ENCODE results near the gene SAMMSON. TPM values are rescaled to one million over a fixed set of nuclear protein-coding genes. Genes with fewer than 3 reads are reported as not detected.

SAMMSON gene
- polyA plus RNA-seq, 4 donors: 0.25 TPM; not detected in 3

DNA sequence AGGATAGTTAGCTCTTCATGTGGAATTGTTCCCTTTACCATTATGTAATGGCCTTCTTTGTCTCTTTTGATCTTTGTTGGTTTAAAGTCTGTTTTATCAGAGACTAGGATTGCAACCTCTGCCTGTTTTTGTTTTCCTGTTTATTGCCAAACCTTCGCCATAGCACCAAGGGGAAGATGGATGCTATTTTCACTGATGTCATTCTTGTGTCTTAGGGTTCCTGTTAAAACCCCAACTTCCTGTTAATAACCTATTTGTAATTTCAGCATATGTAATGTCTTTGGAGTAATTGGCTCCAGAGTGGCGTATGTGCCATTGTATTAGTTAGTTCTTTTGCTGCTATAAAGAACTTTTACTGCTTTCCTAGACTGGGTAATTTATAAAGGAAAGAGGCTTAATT, 10.8 kb downstream of the SAMMSON start:
- no peak for DNase-seq (ENCODE audit: low read depth in 4 of 4, low spot score in 2 of 4)

DNA sequence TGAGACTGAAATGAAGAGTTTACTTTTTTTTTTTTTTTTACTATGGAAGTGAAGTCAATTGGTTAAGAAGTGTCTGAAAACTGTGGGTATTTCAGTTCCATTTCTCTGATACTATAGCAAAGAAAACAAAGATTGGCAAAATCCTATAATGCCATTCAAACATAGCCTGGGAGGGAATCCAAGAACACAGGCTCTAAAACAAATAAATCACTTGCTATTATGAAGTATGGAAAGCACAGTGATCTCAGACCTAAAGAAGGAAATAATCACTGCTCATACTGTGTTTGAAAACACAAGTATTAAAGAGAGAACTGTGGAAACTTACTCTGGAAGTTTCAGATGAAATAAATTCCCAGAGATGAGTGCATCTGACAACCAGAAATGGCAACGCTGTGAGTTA, 12.0 kb downstream of the SAMMSON start:
- no peak for DNase-seq (ENCODE audit: low read depth in 4 of 4, low spot score in 2 of 4)

GRCh38 chr3:70020906-70021660, 21.6 kb downstream of the SAMMSON start:
- no peak for DNase-seq (ENCODE audit: low read depth in 4 of 4, low spot score in 2 of 4)

DNA sequence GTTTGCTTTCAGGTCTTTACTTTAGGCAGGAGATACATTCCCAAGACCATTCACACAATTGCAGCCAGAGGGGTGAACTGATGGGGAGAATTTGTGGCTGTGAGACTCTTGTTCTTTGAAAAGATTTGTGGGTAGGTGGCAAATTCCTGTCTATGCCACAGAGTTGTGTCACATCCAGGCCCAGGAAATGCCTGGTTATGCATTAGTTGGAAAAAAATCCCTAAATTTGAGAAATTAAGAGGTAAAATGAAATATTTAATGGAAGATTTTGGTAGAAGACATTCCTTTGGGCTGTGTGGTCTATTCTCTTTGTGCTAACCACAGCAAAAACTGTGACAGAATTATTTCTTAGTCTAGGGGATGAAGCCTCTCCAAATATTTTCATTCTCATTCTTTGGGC, 28.8 kb downstream of the SAMMSON start:
- DNase-seq (ENCODE audit: low read depth in 4 of 4, low spot score in 2 of 4): no peak

DNA sequence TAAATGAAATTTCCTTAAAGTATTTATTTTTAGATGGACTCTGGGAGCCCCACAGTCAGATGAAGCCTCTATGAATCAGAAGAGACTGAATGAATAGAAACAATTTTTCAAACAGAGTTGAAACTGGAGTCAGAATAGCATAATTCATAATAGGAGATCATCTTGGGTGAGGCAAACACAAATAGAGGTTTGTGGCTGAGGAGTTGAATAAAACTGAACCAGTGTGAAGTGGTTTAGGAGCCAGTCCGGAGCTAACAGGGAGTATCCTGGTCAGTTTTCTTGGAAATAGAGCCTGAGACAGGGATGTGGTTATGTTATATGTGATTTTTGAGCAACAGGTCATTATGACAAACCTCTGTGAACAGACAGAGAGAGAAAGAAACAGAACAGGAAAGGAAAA, 39.2 kb downstream of the SAMMSON start:
- DNase-seq (ENCODE audit: low read depth in 4 of 4, low spot score in 2 of 4): no peak

GRCh38 chr3:70040386-70040785, 40.9 kb downstream of the SAMMSON start:
- no peak for DNase-seq (ENCODE audit: low read depth in 4 of 4, low spot score in 2 of 4)

DNA sequence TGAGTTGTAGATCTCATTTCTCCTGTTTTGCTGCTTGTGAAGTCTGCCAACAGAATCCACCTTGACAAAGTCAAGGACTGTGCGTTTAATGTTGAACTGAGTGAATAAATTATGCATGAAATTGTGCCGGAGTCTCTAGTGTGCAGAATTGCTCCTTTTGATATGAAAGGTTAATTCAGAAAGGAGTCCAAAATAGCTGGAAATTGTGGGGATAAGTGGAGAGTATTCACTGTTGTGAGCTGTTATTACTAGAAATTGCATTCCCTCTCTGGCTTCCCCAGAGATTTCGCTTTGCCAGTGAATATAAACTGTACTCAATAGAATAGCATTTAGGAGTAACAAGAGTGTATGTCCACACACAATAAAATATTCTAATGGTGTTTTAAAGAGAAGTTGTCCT, 43.1 kb downstream of the SAMMSON start:
- no peak for DNase-seq (ENCODE audit: low read depth in 4 of 4, low spot score in 2 of 4)

- no peak for DNase-seq (ENCODE audit: low read depth in 4 of 4, low spot score in 2 of 4)
Observed at GRCh38 chr3:70049761-70050160, 50.2 kb downstream of the SAMMSON start.

DNA sequence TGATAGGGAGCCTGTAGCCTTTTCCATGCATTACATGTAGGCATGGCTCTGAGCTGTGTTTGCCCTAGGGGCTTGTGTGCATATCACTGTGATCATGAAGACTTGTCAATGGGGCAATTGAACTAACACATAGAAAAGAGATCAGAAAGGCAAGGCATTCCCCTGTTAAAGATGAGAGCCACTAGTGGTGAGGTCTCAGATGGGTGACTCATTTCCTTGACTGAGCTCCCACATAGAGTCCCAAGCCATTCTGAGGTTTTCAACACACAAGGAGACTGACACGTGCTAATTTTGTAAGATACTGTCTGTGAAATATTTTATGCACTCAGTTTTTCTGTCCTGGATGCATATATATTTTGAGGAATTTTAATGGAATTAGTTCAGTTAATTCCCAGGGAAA, 53.8 kb downstream of the SAMMSON start:
- DNase-seq (ENCODE audit: low read depth in 4 of 4, low spot score in 2 of 4): no peak

- no peak for DNase-seq (ENCODE audit: low read depth in 4 of 4, low spot score in 2 of 4)
Observed at GRCh38 chr3:70056081-70056480, 56.5 kb downstream of the SAMMSON start.

DNA sequence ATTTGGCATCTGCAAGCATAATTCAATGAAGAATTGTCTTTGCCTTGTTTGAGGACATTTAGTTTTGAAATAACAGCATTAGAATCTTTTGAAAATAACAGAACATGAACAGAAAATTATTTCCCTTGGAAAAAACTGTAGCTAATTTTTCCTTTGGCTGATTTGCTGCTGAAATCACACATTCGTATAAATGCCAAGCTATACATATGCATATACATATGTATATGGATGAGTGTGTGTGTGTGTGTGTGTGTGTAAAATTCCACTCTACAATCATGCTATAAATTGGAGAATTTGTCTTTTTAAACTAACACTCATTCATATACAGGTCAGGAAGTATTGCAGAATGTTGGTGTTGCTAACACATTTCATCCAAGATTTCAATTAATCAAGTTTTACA, 57.9 kb downstream of the SAMMSON start:
- DNase-seq (ENCODE audit: low read depth in 4 of 4, low spot score in 2 of 4): no peak

- DNase-seq (ENCODE audit: low read depth in 4 of 4, low spot score in 2 of 4): no peak
Observed at GRCh38 chr3:70061096-70061495, 61.6 kb downstream of the SAMMSON start.

DNA sequence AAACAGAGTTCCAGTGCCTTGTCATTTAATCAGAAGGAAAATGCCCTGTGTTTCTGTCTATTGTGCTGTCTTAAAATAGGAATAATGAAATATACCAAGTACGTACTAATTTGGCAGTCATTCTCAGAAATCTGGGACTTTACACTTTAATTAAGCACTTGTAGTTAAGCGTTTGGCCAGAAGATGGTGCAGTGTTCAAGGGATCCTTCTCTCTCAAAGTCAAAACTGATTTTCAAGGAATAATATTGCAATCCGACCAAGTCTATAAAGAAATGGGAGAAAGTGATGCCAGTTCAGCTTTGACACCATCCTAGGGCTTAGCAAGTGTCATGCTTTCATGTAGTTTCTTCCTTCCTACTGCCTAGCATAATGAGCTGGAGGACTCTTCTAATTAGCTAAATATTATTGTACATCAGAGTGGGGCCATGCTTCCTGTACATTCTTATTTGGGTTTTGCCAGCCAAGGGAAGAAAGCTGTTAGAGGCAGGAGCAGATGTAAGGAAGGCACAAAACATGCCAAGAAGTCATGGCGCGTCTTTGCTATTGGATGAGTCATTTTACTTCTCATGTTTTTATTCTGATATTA, 64.8 kb downstream of the SAMMSON start:
- peak in 1 of 4 donors; percentile 28 for DNase-seq (ENCODE audit: low read depth in 4 of 4, low spot score in 2 of 4)

GRCh38 chr3:70065696-70066253, 66.2 kb downstream of the SAMMSON start:
- DNase-seq (ENCODE audit: low read depth in 4 of 4, low spot score in 2 of 4): no peak

GRCh38 chr3:70067860-70068521, 68.5 kb downstream of the SAMMSON start:
- no peak for DNase-seq (ENCODE audit: low read depth in 4 of 4, low spot score in 2 of 4)

DNA sequence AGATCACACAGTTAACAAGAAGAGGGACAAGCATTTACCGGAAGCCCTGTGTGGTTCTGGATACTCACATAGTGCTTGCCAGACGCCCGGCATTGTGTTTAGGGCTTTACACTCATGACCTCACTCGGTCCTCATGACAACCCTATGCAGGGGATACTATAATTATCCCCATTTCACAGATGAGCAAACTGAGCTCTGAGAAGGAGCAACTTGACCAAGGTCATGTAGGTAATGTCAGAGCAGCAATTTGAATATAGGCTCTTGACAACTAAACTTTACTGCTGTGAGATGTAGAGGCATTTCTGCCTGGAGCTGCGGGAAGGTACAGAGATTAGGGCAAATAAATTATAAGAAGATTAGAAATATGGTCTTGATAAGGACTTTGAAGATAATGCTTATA, 70.0 kb downstream of the SAMMSON start:
- DNase-seq (ENCODE audit: low read depth in 4 of 4, low spot score in 2 of 4): no peak

DNA sequence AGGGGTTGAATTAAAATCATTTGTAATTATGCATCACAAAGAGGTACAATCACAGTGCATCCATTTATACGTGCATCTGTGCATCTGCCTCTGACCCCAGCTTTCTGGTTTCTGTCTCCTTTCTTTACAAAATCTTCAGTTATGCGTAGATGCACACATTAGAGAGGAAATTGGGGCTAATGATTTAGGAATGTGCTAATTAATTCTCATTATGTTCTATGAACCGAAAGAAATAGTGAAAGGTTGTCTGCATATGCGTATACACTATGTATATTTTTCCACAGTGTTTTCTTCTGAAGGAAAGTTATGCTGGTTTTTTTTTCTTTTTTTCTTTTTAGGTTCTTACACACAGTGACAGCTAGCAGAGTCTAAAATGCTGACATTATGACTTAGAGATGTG, 71.6 kb downstream of the SAMMSON start:
- DNase-seq (ENCODE audit: low read depth in 4 of 4, low spot score in 2 of 4): no peak

GRCh38 chr3:70072180-70072579, 72.6 kb downstream of the SAMMSON start:
- DNase-seq (ENCODE audit: low read depth in 4 of 4, low spot score in 2 of 4): no peak

DNA sequence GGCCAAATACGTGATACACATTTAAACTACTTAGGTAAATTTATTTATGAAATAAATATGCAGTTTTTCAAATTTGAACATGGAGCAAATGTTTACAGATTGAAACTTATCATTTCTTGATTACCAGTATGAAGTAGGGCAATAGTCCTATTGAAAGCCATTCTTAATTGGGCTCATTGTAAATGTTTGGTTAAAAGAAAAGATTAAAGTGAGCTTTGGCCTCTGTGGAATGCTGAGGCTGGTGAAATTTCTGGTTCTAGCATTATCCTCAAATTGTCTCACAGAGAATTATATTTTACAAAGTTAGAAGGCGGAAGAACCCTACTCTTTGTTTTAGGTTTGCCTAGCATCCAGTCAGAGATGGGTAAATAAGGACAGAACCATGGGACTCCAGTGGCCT, 73.2 kb downstream of the SAMMSON start:
- DNase-seq (ENCODE audit: low read depth in 4 of 4, low spot score in 2 of 4): no peak

DNA sequence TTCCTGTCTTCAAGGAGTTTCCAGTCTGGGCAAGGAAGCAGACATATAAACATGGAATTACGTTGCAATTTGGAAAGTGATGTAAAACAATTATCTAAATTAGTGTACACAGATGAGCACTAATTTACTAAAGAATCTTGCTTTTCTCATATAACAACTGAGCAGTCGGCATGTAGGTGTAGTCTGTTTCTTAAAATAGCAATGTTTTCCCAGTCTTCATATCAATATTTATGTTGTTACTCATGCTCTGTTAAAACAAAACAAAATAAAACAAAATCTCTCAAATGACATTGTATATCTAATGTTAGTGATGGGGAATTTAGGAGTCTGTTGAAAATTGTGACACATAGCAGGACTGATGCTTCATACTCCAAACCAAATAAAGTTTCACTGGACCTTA, 75.6 kb downstream of the SAMMSON start:
- DNase-seq (ENCODE audit: low read depth in 4 of 4, low spot score in 2 of 4): no peak

- no peak for DNase-seq (ENCODE audit: low read depth in 4 of 4, low spot score in 2 of 4)
Observed at GRCh38 chr3:70076396-70076795, 76.9 kb downstream of the SAMMSON start.

GRCh38 chr3:70078778-70079177, 79.2 kb downstream of the SAMMSON start:
- no peak for DNase-seq (ENCODE audit: low read depth in 4 of 4, low spot score in 2 of 4)
